ENCODE measurements around the gene TMEM168.

- TF ChIP-seq, protein P1, sequence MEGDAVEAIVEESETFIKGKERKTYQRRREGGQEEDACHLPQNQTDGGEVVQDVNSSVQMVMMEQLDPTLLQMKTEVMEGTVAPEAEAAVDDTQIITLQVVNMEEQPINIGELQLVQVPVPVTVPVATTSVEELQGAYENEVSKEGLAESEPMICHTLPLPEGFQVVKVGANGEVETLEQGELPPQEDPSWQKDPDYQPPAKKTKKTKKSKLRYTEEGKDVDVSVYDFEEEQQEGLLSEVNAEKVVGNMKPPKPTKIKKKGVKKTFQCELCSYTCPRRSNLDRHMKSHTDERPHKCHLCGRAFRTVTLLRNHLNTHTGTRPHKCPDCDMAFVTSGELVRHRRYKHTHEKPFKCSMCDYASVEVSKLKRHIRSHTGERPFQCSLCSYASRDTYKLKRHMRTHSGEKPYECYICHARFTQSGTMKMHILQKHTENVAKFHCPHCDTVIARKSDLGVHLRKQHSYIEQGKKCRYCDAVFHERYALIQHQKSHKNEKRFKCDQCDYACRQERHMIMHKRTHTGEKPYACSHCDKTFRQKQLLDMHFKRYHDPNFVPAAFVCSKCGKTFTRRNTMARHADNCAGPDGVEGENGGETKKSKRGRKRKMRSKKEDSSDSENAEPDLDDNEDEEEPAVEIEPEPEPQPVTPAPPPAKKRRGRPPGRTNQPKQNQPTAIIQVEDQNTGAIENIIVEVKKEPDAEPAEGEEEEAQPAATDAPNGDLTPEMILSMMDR (conservative IDR thresholded peaks at IDR 0.05 in 1 of 2, IDR thresholded peaks at IDR 0.05 in 1 of 2; ENCODE audit: low read depth in 1 of 2, low read length in 2 of 2): no peak
- TF ChIP-seq EZH2 (IDR thresholded peaks at IDR 0.05; ENCODE audit: low read length, missing control alignments): no peak
These were observed 19.0 kb downstream of the TMEM168 start for GRCh38 chr7:112771166-112771565.

All from fibroblast of lung (primary cell).